ENCODE data around the gene ARHGAP27. TPM values are rescaled to one million over a fixed set of nuclear protein-coding genes. Genes with fewer than 3 reads are reported as not detected.

ARHGAP27 gene
- total RNA-seq, 1 experiment from 2014 or later, result 25.4 TPM

- in situ Hi-C loops (cut with HindIII; ENCODE audit: low pct_unique_long_range_greater_than_20kb, low sequenced_read_pairs), result no loop called here
- DNase-seq (ENCODE audit: low read depth), result no peak
Measured at GRCh38 chr17:45423304-45423974, 9.2 kb downstream of the ARHGAP27 start.

- in situ Hi-C loops (cut with HindIII; ENCODE audit: low pct_unique_long_range_greater_than_20kb, low sequenced_read_pairs), result no loop called here
- DNase-seq (ENCODE audit: low read depth), result no peak
Measured at GRCh38 chr17:45414990-45415881, 17.4 kb downstream of the ARHGAP27 start.

DNA sequence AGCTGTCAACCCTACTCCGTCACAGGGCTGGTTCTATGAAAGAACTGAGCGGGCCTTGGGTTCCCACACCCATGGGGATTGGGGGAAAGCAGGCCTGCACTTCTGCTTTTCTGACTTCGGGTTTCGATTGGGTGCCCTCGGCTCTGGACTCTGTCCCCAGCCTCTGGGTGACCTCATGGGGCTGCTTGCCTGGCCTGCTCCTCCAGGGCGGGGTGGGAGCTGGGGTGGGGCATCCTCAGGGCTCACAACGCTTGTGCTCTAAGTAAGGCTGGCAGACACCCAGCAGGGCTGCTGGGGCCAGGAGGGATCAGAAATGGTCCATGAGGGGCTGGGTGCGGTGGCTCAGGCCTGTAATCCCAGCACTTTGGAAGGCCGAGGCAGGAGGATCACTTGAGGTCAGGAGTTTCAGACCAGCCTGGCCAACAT lies 19.2 kb downstream of the ARHGAP27 start:
- DNase-seq (ENCODE audit: low read depth), result no peak
- in situ Hi-C loops (cut with HindIII; ENCODE audit: low pct_unique_long_range_greater_than_20kb, low sequenced_read_pairs), result no loop called here

- in situ Hi-C loops (cut with HindIII; ENCODE audit: low pct_unique_long_range_greater_than_20kb, low sequenced_read_pairs), result no loop called here
- DNase-seq (ENCODE audit: low read depth), result no peak
Measured at GRCh38 chr17:45411348-45412105, 21.1 kb downstream of the ARHGAP27 start.

GRCh38 chr17:45410144-45411091 lies 22.3 kb downstream of the ARHGAP27 start:
- in situ Hi-C loops (cut with HindIII; ENCODE audit: low pct_unique_long_range_greater_than_20kb, low sequenced_read_pairs), result no loop called here
- DNase-seq (ENCODE audit: low read depth), result no peak

- no peak for DNase-seq (ENCODE audit: low read depth)
- in situ Hi-C loops (cut with HindIII; ENCODE audit: low pct_unique_long_range_greater_than_20kb, low sequenced_read_pairs), result no loop called here
Measured at GRCh38 chr17:45409659-45410076, 23.0 kb downstream of the ARHGAP27 start.

GRCh38 chr17:45408611-45409421 lies 23.9 kb downstream of the ARHGAP27 start:
- no peak for DNase-seq (ENCODE audit: low read depth)
- in situ Hi-C loops (cut with HindIII; ENCODE audit: low pct_unique_long_range_greater_than_20kb, low sequenced_read_pairs), result no loop called here

- in situ Hi-C loops (cut with HindIII; ENCODE audit: low pct_unique_long_range_greater_than_20kb, low sequenced_read_pairs), result no loop called here
- no peak for DNase-seq (ENCODE audit: low read depth)
Measured at GRCh38 chr17:45406107-45406506, 26.6 kb downstream of the ARHGAP27 start.

GRCh38 chr17:45405250-45406086 lies 27.2 kb downstream of the ARHGAP27 start:
- no peak for DNase-seq (ENCODE audit: low read depth)
- in situ Hi-C loops (cut with HindIII; ENCODE audit: low pct_unique_long_range_greater_than_20kb, low sequenced_read_pairs), result no loop called here

DNA sequence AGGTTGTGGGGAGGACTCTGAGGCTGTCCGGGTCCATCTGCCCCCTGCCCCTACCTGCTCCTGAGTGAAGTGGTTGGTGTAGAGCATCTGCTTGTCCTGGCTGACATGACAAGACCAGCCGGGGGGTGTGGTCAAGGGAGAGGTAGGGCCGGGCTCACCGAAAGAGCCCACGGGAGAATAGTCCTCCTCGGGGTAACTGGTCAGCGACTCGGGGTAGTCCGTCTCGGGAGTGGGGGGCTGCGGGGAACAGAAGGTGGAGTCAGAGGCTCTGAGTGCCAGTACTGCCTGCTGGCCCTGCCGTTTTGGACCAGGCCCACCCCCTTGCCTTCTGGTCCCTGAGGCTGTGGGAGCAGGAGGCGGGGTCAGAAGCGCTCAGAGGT lies 27.8 kb downstream of the ARHGAP27 start:
- no peak for DNase-seq (ENCODE audit: low read depth)
- in situ Hi-C loops (cut with HindIII; ENCODE audit: low pct_unique_long_range_greater_than_20kb, low sequenced_read_pairs), result no loop called here

DNA sequence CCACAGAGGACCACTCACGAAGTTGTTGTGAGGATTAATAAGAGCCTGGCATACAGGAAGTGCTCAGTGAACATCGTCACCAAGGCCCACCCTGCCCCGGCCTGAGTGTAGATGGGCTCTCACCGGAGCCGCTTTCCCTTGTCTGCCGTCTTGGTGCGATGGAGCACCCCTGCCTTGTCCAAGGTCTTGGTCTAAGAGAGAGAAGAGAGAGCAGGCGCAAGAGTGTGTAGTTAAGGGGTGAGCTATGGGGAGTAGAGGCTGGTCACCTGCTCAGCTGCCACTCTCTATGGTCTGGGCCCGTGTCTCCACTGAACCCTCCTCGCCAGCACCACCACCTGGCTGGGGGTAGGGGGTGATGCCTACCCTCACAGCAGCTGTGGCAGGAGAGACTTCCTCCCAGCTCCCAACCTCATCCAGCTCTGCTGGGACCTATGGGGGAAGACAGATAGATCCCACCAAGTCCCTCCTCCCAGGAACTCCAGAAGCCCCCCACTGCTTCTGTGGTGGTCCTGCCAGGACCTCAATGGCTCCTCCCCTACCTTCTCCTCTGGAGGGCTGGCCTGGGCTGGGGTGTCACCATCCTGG lies 28.7 kb downstream of the ARHGAP27 start:
- no peak for DNase-seq (ENCODE audit: low read depth)
- in situ Hi-C loops (cut with HindIII; ENCODE audit: low pct_unique_long_range_greater_than_20kb, low sequenced_read_pairs), result no loop called here

DNA sequence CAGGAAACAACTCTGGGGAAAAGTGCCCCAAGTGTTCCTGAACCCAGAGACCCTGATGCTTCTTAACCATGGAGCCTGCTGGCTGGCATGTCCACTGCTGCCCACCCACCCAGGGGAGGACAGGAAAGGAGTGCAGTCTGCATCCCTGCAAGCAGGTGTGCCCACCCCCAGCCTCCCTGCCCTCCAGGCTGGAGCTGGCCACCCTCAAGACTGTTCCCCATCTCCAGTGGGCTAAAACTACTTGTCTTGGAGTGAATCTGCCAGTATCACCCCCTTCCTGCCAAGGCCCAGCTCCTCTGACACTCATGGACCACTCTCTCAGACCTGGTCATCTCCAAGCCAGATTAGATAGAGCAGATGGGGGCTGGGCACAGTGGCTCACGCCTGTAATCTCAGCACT lies 29.8 kb downstream of the ARHGAP27 start:
- no peak for DNase-seq (ENCODE audit: low read depth)
- in situ Hi-C loops (cut with HindIII; ENCODE audit: low pct_unique_long_range_greater_than_20kb, low sequenced_read_pairs), result no loop called here

DNA sequence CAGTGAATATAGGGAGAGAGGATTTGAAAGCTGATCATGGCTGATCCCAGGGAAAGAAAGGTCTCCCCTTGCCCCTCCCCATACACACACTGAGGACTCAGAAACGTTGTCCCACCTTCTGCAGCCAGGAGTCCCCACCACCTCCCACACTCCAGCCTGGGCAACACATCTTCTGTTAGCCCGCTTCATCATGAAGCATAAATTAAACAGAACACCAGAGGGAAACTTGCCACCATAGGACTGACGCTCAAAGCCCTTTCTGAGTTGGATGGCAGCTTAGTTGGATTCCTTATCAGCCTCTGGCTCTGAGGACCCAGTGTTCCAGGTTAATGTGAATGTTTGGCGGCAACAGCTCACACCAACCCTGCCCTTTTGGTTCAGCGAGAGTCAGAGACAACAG lies 33.9 kb downstream of the ARHGAP27 start:
- in situ Hi-C loops (cut with HindIII; ENCODE audit: low pct_unique_long_range_greater_than_20kb, low sequenced_read_pairs), result no loop called here
- DNase-seq (ENCODE audit: low read depth), result no peak

DNA sequence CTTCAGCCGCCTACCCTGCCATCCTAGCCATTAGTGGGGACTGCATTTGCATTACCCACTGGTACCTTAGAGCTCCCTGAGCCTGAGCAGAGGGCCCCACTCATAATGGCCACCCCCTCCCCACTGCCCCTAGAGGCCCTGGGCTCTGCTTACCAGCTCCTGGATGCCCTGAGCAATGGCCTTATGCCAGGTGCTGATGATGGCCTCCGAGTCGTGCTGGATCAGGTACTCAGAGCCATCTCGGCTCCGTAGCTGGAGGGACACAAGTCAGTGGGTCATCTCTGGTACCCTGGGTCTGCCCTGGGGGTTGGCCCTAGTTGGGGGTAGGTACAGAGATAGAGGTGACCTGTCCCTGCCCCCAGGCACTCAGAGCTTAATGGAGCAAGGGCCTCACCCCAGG lies 34.9 kb downstream of the ARHGAP27 start:
- in situ Hi-C loops (cut with HindIII; ENCODE audit: low pct_unique_long_range_greater_than_20kb, low sequenced_read_pairs), result no loop called here
- DNase-seq (ENCODE audit: low read depth), result no peak

DNA sequence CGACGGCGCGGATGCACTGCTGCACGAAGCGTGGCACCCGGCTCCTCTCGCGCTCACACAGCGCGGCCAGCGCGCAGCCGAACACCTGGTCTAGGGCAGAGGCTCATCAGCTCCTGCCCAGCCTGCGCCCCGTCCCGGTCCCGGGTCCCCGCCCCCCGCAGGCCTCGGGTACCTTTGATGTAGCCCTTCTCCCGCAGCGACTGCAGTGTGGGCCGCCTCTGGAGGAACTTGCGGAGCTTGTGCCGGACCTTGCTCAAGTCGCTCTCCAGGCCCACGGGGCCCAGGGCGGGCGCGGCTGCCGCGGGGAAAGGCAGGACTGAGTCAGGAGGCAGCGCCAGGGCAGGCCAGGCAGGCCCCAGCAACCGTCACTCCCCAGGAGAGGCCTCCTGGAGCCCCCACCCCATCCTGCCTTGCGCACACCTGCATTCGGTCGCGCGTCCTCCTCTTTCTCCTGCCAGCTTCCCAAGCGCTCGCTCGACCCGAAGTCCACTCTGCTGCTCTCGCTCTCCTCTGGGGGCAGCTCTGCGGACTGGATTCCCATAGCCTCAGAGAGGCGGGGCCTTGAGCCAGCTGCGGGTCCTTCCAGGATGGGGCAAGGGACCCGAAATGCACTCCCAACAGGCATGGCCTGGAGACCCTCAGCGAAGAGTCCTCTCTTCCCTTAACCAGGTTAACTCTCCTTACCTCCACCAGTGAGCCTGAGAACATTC lies 36.0 kb downstream of the ARHGAP27 start:
- no peak for DNase-seq (ENCODE audit: low read depth)
- in situ Hi-C loops (cut with HindIII; ENCODE audit: low pct_unique_long_range_greater_than_20kb, low sequenced_read_pairs), result no loop called here
